GM18505 (cell line): ENCODE data around the gene RAPGEF1.

Source experiments
- ATAC-seq: cut with Tn5 transposase; IDR thresholded peaks from one replicate; pipeline ENCODE4 v1.9.1; 2021; ENCODE audit not compliant: unreplicated experiment
- POLR2A ChIP-seq: IDR thresholded peaks from 4 replicates; pipeline ENCODE4 v1.6.1; 2011; ENCODE audit warnings: borderline replicate concordance; ENCODE audit not compliant: insufficient read depth, insufficient read length; ENCODE audit errors: extremely low read depth

Gene RAPGEF1

GRCh38 chr9:131739959-131740648 lies at the start of gene RAPGEF1:
TSS of gene RAPGEF1 (minus strand) at chr9:131740076. CDS start at chr9:131739830, 246 bp downstream.
- TF ChIP-seq POLR2A, result no peak
- peak; percentile 64 for ATAC-seq

- TF ChIP-seq POLR2A, result no peak
- no peak for ATAC-seq
Measured at GRCh38 chr9:131788851-131789250, 49.0 kb upstream of the RAPGEF1 start.

GRCh38 chr9:131787838-131788237 lies 48.0 kb upstream of the RAPGEF1 start:
- no peak for ATAC-seq

GRCh38 chr9:131784748-131785501 lies 45.0 kb upstream of the RAPGEF1 start:
- no peak for ATAC-seq
- no peak for TF ChIP-seq POLR2A

More at GRCh38 chr9:131787838-131788237, 48.0 kb upstream of the RAPGEF1 start:
- no peak for TF ChIP-seq POLR2A

GRCh38 chr9:131781069-131781468 lies 41.2 kb upstream of the RAPGEF1 start:
- no peak for ATAC-seq

GRCh38 chr9:131776473-131776872 lies 36.6 kb upstream of the RAPGEF1 start:
- TF ChIP-seq POLR2A, result no peak
- ATAC-seq, result no peak

More at GRCh38 chr9:131781069-131781468, 41.2 kb upstream of the RAPGEF1 start:
- no peak for TF ChIP-seq POLR2A

GRCh38 chr9:131776036-131776435 lies 36.2 kb upstream of the RAPGEF1 start:
- ATAC-seq, result no peak
- no peak for TF ChIP-seq POLR2A

GRCh38 chr9:131774636-131775035 lies 34.8 kb upstream of the RAPGEF1 start:
- TF ChIP-seq POLR2A, result no peak
- ATAC-seq, result no peak

- no peak for TF ChIP-seq POLR2A
- ATAC-seq, result no peak
Measured at GRCh38 chr9:131773911-131774379, 34.1 kb upstream of the RAPGEF1 start.

GRCh38 chr9:131772940-131773339 lies 33.1 kb upstream of the RAPGEF1 start:
- no peak for ATAC-seq
- TF ChIP-seq POLR2A, result no peak

- ATAC-seq, result no peak
- TF ChIP-seq POLR2A, result no peak
Measured at GRCh38 chr9:131771646-131772045, 31.8 kb upstream of the RAPGEF1 start.

GRCh38 chr9:131769361-131769760 lies 29.5 kb upstream of the RAPGEF1 start:
- ATAC-seq, result no peak
- no peak for TF ChIP-seq POLR2A

GRCh38 chr9:131764568-131764967 lies 24.7 kb upstream of the RAPGEF1 start:
- no peak for TF ChIP-seq POLR2A
- no peak for ATAC-seq

GRCh38 chr9:131762356-131762932 lies 22.6 kb upstream of the RAPGEF1 start:
- no peak for TF ChIP-seq POLR2A
- ATAC-seq, result no peak

GRCh38 chr9:131759017-131759647 lies 19.3 kb upstream of the RAPGEF1 start:
- ATAC-seq, result no peak
- TF ChIP-seq POLR2A, result no peak
